ENCODE data around the gene SLC25A33. TPM values are rescaled to one million over a fixed set of nuclear protein-coding genes. Genes with fewer than 3 reads are reported as not detected.
A peak's percentile ranks its signal among the peaks of the same experiment; 100 is the strongest.

SLC25A33 gene
- total and polyA plus RNA-seq, 7 donors = 1.7 to 26.8 (median 7.7) TPM

GRCh38 chr1:9537863-9538668 is 1.2 kb upstream of the SLC25A33 start:
- Histone ChIP-seq H3K27me3 (ENCODE audit: insufficient read depth in 3 of 3, low read length in 2 of 3) (no peaks in the 10 kb centered on the region), H3K9me3 (no peaks in the 10 kb centered on the region), H3K27ac (no peak overlapping the region), H3K4me1 (peaks cover 23% of the 10 kb centered on the region), H3K4me3 (no peak overlapping the region), H3K36me3 (ENCODE audit: insufficient read depth in 1 of 2, low read depth in 1 of 2) (no peaks in the 10 kb centered on the region)
- WGBS, 3 donors = 87 to 91% (median 91%) methylated on average over 7 of the region's 7 CpGs
- TF ChIP-seq CTCF (IDR thresholded peaks at IDR 0.05) = no peak
- intact Hi-C loops (cut with DNase I) = no loop called here
- ATAC-seq (no peak), DNase-seq (no peak)

GRCh38 chr1:9538669-9539164 is 548 bp upstream of the SLC25A33 start:
- H3K4me1 ChIP-seq = peaks cover 24% of the 10 kb centered on the region
- no peak for TF ChIP-seq CTCF (IDR thresholded peaks at IDR 0.05)
- DNase-seq (peak; percentile 30 to 60), ATAC-seq (no peak)
- H3K36me3 ChIP-seq (ENCODE audit: insufficient read depth in 1 of 2, low read depth in 1 of 2) = no peaks in the 10 kb centered on the region
- peak overlapping the region; percentile 87 for H3K27ac ChIP-seq
- WGBS, 3 donors = 89 to 91% (median 89%) methylated on average over 23 of the region's 23 CpGs
- no peaks in the 10 kb centered on the region for H3K9me3 ChIP-seq
- intact Hi-C loops (cut with DNase I) = no loop called here
- H3K4me3 ChIP-seq = no peak overlapping the region
- no peaks in the 10 kb centered on the region for H3K27me3 ChIP-seq (ENCODE audit: insufficient read depth in 3 of 3, low read length in 2 of 3)

GRCh38 chr1:9539829-9540550 is 725 bp downstream of the SLC25A33 start:
- peak overlapping the region; percentile 80 for H3K4me3 ChIP-seq
- no peaks in the 10 kb centered on the region for H3K36me3 ChIP-seq (ENCODE audit: insufficient read depth in 1 of 2, low read depth in 1 of 2)
- 10 to 19% (median 16%) methylated on average over 49 to 61 of the region's 61 CpGs for WGBS, 3 donors
- ATAC-seq (peak; percentile 41 to 75 (median 48)), DNase-seq (peak; percentile 68 to 82)
- TF ChIP-seq CTCF (IDR thresholded peaks at IDR 0.05) = no peak
- H3K9me3 ChIP-seq = no peaks in the 10 kb centered on the region
- H3K4me1 ChIP-seq = peaks cover 28% of the 10 kb centered on the region
- peak overlapping the region; percentile 87 for H3K27ac ChIP-seq
- intact Hi-C loops (cut with DNase I) = no loop called here
- H3K27me3 ChIP-seq (ENCODE audit: insufficient read depth in 3 of 3, low read length in 2 of 3) = no peaks in the 10 kb centered on the region

- Histone ChIP-seq H3K27ac (no peak overlapping the region), H3K9me3 (no peaks in the 10 kb centered on the region), H3K4me3 (peak overlapping the region; percentile 29), H3K4me1 (peaks cover 28% of the 10 kb centered on the region), H3K36me3 (ENCODE audit: insufficient read depth in 1 of 2, low read depth in 1 of 2) (no peaks in the 10 kb centered on the region), H3K27me3 (ENCODE audit: insufficient read depth in 3 of 3, low read length in 2 of 3) (no peaks in the 10 kb centered on the region)
- no peak for TF ChIP-seq CTCF (IDR thresholded peaks at IDR 0.05)
- no peak for ATAC-seq
- DNase-seq = no peak
- WGBS, 3 donors = 14 to 21% (median 17%) methylated on average over 3 of the region's 3 CpGs
- intact Hi-C loops (cut with DNase I) = no loop called here
These were observed 3.2 kb downstream of the SLC25A33 start for GRCh38 chr1:9542430-9542829.
